ENCODE data around the gene P2RX1.

P2RX1 gene

GRCh38 chr17:3903051-3903825, 13.0 kb downstream of the P2RX1 start:
- no peak for DNase-seq

- DNase-seq: no peak
Observed at GRCh38 chr17:3900646-3901045, 15.6 kb downstream of the P2RX1 start.

GRCh38 chr17:3897731-3898130, 18.5 kb downstream of the P2RX1 start:
- DNase-seq: no peak

- DNase-seq: no peak
Observed at GRCh38 chr17:3896968-3897235, 19.4 kb downstream of the P2RX1 start.

GRCh38 chr17:3896108-3896967, 19.9 kb downstream of the P2RX1 start:
- no peak for DNase-seq

- no peak for DNase-seq
Observed at GRCh38 chr17:3895354-3895753, 20.9 kb downstream of the P2RX1 start.

- no peak for DNase-seq
Observed at GRCh38 chr17:3894911-3895343, 21.3 kb downstream of the P2RX1 start.

- no peak for DNase-seq
Observed at GRCh38 chr17:3894188-3894587, 22.1 kb downstream of the P2RX1 start.

GRCh38 chr17:3893720-3894116, 22.5 kb downstream of the P2RX1 start:
- no peak for DNase-seq

GRCh38 chr17:3893003-3893719, 23.1 kb downstream of the P2RX1 start, which contains the start of gene CAMKK1:
CAMKK1 (minus strand) TSS chr17:3893053; CDS start chr17:3885687, 7,366 bp downstream.
- peak; percentile 86 for DNase-seq

- peak; percentile 71 for DNase-seq
Observed at GRCh38 chr17:3892095-3892998, 23.9 kb downstream of the P2RX1 start.

GRCh38 chr17:3891626-3892094, 24.6 kb downstream of the P2RX1 start:
- DNase-seq: no peak

- no peak for DNase-seq
Observed at GRCh38 chr17:3890878-3891219, 25.4 kb downstream of the P2RX1 start.

GRCh38 chr17:3890082-3890877, 26.0 kb downstream of the P2RX1 start:
- no peak for DNase-seq

- no peak for DNase-seq
Observed at GRCh38 chr17:3889325-3890012, 26.8 kb downstream of the P2RX1 start.

- DNase-seq: no peak
Observed at GRCh38 chr17:3888343-3889171, 27.7 kb downstream of the P2RX1 start.

- no peak for DNase-seq
Observed at GRCh38 chr17:3887804-3888203, 28.5 kb downstream of the P2RX1 start.

- DNase-seq: no peak
Observed at GRCh38 chr17:3887394-3887793, 28.9 kb downstream of the P2RX1 start.

GRCh38 chr17:3886776-3887175, 29.5 kb downstream of the P2RX1 start:
- DNase-seq: no peak

- DNase-seq: no peak
Observed at GRCh38 chr17:3885970-3886369, 30.3 kb downstream of the P2RX1 start.
